Measurements from ENCODE around the gene PTPN2.
"Not testable (repeated sequence)": the region's sequence is repeated elsewhere in the genome, so short reads cannot be mapped to it uniquely, and the experiment has no call there.

Gene PTPN2

GRCh38 chr18:12769644-12770440 is 114.2 kb downstream of the PTPN2 start:
- DNase-seq = no peak

- no peak for DNase-seq
Measured at GRCh38 chr18:12769136-12769535, 114.9 kb downstream of the PTPN2 start.

GRCh38 chr18:12768625-12769024 is 115.4 kb downstream of the PTPN2 start:
- DNase-seq = no peak

GRCh38 chr18:12767580-12768155 is 116.4 kb downstream of the PTPN2 start:
- no peak for DNase-seq

- DNase-seq = no peak
Measured at GRCh38 chr18:12766986-12767433, 117.0 kb downstream of the PTPN2 start.

GRCh38 chr18:12765586-12765985 is 118.5 kb downstream of the PTPN2 start:
- no peak for DNase-seq

- DNase-seq = no peak
Measured at GRCh38 chr18:12765126-12765525, 118.9 kb downstream of the PTPN2 start.

GRCh38 chr18:12758566-12758965 is 125.5 kb downstream of the PTPN2 start:
- not testable (repeated sequence) for DNase-seq

- not testable (repeated sequence) for DNase-seq
Measured at GRCh38 chr18:12756619-12757239, 127.3 kb downstream of the PTPN2 start.

- DNase-seq = not testable (repeated sequence)
Measured at GRCh38 chr18:12755606-12756005, 128.4 kb downstream of the PTPN2 start.

GRCh38 chr18:12754511-12754910 is 129.5 kb downstream of the PTPN2 start:
- DNase-seq = no peak

GRCh38 chr18:12751891-12752290 is 132.1 kb downstream of the PTPN2 start:
- no peak for DNase-seq

GRCh38 chr18:12751503-12751884 is 132.5 kb downstream of the PTPN2 start:
- DNase-seq = no peak

- no peak for DNase-seq
Measured at GRCh38 chr18:12750715-12751502, 133.1 kb downstream of the PTPN2 start.

GRCh38 chr18:12750076-12750714 is 133.8 kb downstream of the PTPN2 start:
- peak; percentile 8 for DNase-seq

- DNase-seq = no peak
Measured at GRCh38 chr18:12749121-12749520, 134.9 kb downstream of the PTPN2 start.

GRCh38 chr18:12748671-12749070 is 135.4 kb downstream of the PTPN2 start:
- no peak for DNase-seq

GRCh38 chr18:12747530-12748315 is 136.3 kb downstream of the PTPN2 start:
- no peak for DNase-seq

- DNase-seq = no peak
Measured at GRCh38 chr18:12745095-12745795, 138.8 kb downstream of the PTPN2 start.

GRCh38 chr18:12744103-12744502 is 139.9 kb downstream of the PTPN2 start:
- DNase-seq = peak; percentile 57

GRCh38 chr18:12742453-12742852 is 141.6 kb downstream of the PTPN2 start:
- no peak for DNase-seq
